ENCODE measurements around the gene TNIK. TPM values are rescaled to one million over a fixed set of nuclear protein-coding genes. Genes with fewer than 3 reads are reported as not detected.

The TNIK gene
- total and polyA plus RNA-seq, 2 of the 13 experiments (the other 11 are each of a cell fraction or from before 2014, with no cell fraction given), result 0.15 to 0.22 TPM

GRCh38 chr3:171013822-171014748, 446.1 kb downstream of the TNIK start (continued):
- TF ChIP-seq, protein P1, sequence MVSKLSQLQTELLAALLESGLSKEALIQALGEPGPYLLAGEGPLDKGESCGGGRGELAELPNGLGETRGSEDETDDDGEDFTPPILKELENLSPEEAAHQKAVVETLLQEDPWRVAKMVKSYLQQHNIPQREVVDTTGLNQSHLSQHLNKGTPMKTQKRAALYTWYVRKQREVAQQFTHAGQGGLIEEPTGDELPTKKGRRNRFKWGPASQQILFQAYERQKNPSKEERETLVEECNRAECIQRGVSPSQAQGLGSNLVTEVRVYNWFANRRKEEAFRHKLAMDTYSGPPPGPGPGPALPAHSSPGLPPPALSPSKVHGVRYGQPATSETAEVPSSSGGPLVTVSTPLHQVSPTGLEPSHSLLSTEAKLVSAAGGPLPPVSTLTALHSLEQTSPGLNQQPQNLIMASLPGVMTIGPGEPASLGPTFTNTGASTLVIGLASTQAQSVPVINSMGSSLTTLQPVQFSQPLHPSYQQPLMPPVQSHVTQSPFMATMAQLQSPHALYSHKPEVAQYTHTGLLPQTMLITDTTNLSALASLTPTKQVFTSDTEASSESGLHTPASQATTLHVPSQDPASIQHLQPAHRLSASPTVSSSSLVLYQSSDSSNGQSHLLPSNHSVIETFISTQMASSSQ (IDR thresholded peaks at IDR 0.05; ENCODE audit: low read depth), result peak; percentile 79
- TF ChIP-seq, protein P1 (CRISPR knock-in tag; IDR thresholded peaks at IDR 0.05; ENCODE audit: borderline replicate concordance), result peak; percentile 96
- TF ChIP-seq KLF9 (CRISPR knock-in tag; IDR thresholded peaks at IDR 0.05; ENCODE audit: low read depth) (0 out of 2 replicates have a peak, but pooled peaks have one; percentile 14), POLR2AphosphoS5 (IDR thresholded peaks at IDR 0.05; ENCODE audit: low read depth, low read length) (no peak), NFRKB (IDR thresholded peaks at IDR 0.05) (no peak), CBX1 (IDR thresholded peaks at IDR 0.05; ENCODE audit: low read depth) (no peak), CREB1 (IDR thresholded peaks at IDR 0.05) (no peak), CREB1 (CRISPR knock-in tag; IDR thresholded peaks at IDR 0.05) (peak; percentile 52; the same call in 1 of the 2 replicates), REPIN1 (CRISPR knock-in tag; IDR thresholded peaks at IDR 0.05; ENCODE audit: borderline replicate concordance, low read depth) (0 out of 2 replicates have a peak, but pooled peaks have one; percentile 52), ZNF552 (CRISPR knock-in tag; IDR thresholded peaks at IDR 0.05; ENCODE audit: borderline replicate concordance) (no peak), ARNT (IDR thresholded peaks at IDR 0.05) (no peak), MED1 (CRISPR knock-in tag; IDR thresholded peaks at IDR 0.05) (peak; percentile 98), EP300 (IDR thresholded peaks at IDR 0.05; ENCODE audit: low read depth in 2 of 2, low read length in 2 of 2) (peak; percentile 81 to 99; a peak in 3 of 4 replicates), EP300 (CRISPR knock-in tag; IDR thresholded peaks at IDR 0.05; ENCODE audit: borderline replicate concordance) (peak; percentile 96)
- TF ChIP-seq, protein P2, sequence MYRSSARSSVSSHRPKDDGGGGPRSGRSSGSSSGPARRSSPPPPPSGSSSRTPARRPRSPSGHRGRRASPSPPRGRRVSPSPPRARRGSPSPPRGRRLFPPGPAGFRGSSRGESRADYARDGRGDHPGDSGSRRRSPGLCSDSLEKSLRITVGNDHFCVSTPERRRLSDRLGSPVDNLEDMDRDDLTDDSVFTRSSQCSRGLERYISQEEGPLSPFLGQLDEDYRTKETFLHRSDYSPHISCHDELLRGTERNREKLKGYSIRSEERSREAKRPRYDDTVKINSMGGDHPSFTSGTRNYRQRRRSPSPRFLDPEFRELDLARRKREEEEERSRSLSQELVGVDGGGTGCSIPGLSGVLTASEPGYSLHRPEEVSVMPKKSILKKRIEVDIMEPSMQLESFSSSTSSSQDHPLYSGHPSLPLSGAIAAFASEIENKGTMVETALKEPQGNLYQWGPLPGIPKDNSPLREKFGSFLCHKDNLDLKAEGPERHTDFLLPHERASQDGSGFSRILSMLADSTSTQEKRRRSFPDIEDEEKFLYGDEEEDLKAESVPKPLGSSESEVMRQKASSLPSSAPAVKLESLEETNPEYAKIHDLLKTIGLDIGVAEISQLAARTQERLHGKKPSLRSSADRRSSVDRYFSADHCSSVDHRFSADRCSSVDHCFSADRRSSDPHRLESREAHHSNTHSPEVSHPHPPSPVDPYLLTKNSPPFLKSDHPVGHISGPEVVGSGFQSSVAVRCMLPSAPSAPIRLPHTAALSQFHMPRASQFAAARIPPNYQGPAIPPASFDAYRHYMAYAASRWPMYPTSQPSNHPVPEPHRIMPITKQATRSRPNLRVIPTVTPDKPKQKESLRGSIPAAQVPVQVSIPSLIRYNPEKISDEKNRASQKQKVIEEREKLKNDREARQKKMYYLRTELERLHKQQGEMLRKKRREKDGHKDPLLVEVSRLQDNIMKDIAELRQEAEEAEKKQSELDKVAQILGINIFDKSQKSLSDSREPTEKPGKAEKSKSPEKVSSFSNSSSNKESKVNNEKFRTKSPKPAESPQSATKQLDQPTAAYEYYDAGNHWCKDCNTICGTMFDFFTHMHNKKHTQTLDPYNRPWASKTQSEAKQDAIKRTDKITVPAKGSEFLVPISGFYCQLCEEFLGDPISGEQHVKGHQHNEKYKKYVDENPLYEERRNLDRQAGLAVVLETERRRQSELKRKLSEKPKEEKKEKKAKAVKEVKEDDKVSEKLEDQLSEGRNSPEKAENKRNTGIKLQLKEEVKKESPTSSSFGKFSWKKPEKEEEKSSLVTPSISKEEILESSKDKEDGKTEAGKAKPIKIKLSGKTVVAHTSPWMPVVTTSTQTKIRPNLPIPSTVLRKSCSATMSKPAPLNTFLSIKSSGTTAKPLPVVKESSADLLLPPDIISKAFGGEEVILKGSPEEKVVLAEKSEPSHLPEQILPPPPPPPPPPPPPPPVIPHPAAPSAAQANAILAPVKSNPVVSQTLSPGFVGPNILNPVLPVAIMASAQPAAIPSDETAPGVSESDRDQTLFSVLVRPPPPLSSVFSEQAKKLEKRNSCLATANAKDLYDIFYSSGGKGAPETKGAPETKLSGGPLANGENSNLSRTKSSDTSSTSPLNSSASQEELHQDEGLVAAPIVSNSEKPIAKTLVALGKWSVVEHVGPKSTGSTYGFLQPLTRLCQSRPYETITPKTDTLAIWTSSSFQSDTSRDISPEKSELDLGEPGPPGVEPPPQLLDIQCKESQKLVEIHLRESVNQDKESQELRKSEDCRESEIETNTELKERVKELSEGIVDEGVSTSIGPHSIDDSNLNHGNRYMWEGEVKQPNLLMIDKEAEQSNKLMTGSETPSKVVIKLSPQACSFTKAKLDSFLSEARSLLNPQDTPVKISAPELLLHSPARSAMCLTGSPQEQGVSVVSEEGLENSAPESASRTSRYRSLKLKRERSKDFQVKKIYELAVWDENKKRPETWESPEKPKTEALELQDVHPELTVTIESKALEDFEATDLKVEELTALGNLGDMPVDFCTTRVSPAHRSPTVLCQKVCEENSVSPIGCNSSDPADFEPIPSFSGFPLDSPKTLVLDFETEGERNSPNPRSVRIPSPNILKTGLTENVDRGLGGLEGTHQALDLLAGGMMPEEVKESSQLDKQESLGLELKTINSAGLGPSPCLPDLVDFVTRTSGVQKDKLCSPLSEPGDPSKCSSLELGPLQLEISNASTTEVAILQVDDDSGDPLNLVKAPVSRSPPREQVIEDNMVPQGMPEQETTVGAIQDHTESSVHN (CRISPR knock-in tag; IDR thresholded peaks at IDR 0.05), result no peak

Measured in HepG2 (cell line).